CD1c-positive myeloid dendritic cell (primary cell): Measurements from ENCODE around the gene CEACAM3.
A peak's percentile ranks its signal among the peaks of the same experiment; 100 is the strongest.
"Not testable (repeated sequence)": the region's sequence is repeated elsewhere in the genome, so short reads cannot be mapped to it uniquely, and the experiment has no call there.

Source experiments
- DNase-seq: peaks from one replicate; pipeline ENCODE4 v3.0.0-alpha.2; 2016; ENCODE audit errors: extremely low spot score

CEACAM3 gene

DNA sequence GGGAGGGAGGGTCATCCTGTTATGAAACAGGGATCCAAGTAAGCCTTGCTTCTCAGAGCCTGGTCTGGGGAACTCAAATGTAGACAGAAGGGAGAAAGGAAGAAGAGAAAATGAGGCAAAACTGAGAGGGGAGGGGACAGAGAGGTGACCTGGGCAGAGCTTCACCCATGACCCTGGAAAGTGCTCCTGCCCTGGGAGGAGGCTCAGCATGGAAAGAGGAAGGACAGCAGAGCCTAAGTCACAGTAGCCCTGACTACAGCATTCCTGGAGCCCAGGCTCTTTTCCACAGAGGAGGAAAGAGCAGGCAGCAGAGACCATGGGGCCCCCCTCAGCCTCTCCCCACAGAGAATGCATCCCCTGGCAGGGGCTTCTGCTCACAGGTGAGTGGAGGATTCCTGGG is at the start of gene CEACAM3:
Gene CEACAM3 (plus strand): TSS at position 226 of the 400 bp plus-strand sequence. CDS start 91 bp downstream, at position 317.
- DNase-seq, result peak; percentile 62

- DNase-seq, result peak; percentile 57
These were observed 49.7 kb upstream of the CEACAM3 start for GRCh38 chr19:41746593-41747227.

GRCh38 chr19:41748012-41748411 is 48.4 kb upstream of the CEACAM3 start:
- DNase-seq, result no peak

DNA sequence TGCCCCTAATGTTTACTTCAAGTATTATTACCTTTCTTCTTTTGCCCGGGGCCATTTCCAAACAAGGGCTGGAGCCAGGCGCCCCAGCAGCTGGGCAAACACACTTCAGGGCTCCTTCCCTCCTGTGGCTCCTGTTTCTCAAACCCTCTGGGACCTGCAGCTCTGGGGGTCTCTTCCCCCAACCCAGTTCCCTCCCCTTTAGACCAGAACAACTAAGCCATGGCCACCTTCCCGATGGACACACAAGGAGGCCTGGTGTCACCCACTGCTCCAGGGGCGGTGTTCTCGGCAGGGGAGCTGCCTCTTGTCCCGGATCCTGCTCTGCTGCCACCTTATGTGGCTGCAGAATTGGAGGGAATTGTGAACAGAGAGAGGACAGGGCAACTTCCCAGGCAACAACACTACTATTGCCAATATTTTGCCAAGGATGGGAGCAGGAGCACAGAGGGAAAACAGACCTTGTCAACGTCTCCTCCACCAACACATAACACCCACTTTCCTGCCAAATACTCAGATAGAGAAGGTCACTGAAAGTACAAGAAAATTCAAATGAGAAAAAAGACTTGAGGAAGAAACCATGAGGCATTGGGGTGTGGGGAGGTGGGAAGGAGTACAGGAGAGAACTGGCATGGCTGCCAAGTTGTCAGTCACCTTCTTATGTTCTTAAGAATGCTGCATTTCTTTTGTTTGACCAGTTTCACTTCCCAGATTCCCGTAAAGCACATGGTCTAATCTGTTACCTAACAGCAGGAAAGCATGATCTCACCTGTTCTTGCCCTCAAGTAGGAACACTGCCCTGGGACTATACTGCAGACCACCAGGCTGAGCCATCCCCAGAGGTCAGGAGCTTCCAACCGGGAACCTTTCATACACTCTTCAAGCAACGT is 45.9 kb upstream of the CEACAM3 start:
- peak; percentile 37 for DNase-seq

DNA sequence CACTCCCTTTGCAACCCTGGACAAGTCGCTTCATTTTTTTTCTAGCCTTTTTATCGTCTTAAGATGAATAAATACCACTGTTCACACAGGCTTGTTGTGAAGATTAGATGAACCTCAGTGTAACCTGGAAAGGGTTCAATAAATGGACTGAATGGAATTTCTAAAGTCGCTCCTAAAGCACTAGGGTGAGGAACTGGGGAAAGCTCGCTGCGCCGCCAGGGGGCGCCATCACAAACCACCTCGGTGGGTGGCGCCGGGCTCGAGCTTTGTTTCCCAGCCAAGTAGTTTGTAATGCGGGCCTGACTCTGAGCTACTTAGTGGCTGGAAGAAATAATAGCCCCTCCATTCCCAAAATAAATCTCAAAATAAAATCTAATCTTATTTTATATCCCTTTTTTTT is 43.2 kb upstream of the CEACAM3 start:
- peak; percentile 75 for DNase-seq

DNA sequence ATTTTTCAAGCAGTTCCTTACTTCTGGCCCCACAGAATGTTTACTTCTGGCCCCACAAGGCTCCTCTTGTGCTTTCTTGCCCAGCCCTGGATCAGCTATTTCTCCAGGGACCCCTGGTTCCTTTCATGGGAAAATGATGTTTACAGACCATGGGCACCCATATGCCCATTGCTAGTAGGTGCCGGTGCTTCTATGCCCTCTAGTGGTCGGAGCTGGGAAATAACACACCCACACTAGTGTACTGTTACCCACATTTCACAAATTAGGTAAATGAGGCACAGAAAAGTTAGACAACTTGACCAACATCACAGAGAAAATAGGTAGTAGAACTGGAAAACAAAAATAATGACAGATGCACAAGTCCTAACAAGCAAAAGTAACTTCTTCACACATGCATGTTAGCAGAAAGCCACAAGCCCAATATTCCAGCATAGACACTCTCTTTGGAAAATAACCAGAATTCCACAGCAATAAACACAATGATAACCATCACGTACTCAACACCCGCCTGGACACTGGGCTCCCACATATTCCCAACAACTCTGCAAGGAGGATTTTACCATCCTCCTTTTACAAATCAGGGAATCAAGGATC is 42.4 kb upstream of the CEACAM3 start:
- peak; percentile 74 for DNase-seq

DNA sequence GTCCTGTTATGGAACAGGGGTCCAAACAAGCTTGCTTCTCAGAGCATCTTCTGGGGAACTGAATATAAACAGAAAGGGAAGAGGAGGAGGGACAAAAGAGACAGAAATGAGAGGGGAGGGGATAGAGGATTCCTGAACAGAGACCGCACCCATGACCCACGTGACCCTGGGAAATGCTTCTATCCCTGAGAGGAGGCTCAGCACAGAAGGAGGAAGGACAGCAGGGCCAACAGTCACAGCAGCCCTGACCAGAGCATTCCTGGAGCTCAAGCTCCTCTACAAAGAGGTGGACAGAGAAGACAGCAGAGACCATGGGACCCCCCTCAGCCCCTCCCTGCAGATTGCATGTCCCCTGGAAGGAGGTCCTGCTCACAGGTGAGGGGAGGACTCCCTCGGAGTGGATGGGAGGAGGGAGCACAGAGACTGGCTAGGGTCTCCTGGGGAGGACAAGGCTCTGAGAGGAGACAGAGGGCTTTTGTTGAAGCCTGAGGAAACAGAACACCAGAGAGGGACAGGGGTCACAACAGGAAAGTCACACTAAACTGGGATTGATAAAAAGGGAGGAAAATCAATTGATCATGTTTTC is 41.0 kb upstream of the CEACAM3 start, which contains the start of gene CEACAM6:
Gene CEACAM6 (plus strand): TSS at position 203 of the 586 bp plus-strand sequence. CDS start 109 bp downstream, at position 312.
- peak; percentile 29 for DNase-seq

DNA sequence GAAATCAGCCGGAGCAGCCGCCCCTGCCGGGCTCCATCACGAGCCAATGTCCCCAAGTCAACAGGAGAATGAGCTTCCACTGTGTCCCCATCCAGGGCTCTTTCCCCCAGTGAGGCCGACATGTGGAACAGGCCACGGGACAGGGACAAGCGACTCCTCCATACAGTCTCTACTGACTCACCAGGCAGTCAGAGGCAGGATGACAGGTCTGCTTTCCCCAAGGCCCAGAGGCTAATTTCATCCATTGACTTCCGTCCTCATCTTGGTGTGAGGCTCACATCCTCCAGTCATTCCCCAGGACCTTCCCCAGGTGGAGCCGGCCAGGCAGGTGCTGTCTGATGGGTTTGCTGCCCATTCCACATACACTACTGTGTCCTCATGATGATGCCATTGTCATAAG is 37.5 kb upstream of the CEACAM3 start:
- no peak for DNase-seq

DNA sequence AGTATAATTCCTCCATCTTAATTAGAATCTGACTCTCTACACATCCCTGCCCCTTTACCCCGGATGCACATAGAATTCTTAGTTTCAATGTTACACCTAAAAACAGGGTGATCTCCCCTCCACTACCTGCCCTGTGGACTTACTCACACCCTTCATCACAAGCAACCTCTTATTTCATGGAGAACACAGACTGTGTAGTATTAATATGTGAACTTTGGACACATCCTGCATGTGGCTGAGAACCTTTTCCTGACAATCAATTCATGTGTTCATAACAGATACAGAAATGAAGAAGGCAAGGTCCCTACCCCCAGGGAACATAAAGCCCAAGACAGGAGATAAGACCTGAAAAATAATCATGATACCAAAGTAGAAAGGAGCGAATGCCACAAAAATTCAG is 29.3 kb upstream of the CEACAM3 start:
- no peak for DNase-seq

GRCh38 chr19:41768105-41768504 is 28.3 kb upstream of the CEACAM3 start:
- not testable (repeated sequence) for DNase-seq

GRCh38 chr19:41769608-41770007 is 26.8 kb upstream of the CEACAM3 start:
- DNase-seq, result no peak

- DNase-seq, result no peak
These were observed 25.0 kb upstream of the CEACAM3 start for GRCh38 chr19:41771410-41771809.

- DNase-seq, result no peak
These were observed 21.8 kb upstream of the CEACAM3 start for GRCh38 chr19:41774515-41774980.

- no peak for DNase-seq
These were observed 19.7 kb upstream of the CEACAM3 start for GRCh38 chr19:41776700-41777099.

DNA sequence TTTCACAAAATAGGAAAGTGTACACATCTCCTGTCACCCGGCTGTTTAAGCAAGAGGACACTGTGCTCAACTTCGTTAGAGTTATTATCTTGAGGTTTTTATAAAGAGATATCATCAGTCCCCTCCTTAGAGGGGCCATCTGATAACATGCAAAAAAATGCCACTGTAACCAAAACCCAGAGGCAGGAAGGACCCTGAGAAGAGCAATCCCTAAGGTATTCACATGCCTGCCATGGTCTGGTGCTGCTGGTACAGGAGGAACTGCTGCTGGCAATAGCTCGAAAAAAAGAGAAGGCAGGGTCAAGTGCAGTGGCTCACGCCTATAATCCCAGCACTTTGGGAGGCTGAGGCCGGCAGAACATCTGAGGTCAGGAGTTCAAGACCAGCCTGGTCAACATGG is 12.8 kb upstream of the CEACAM3 start:
- DNase-seq, result no peak

GRCh38 chr19:41784312-41784711 is 12.1 kb upstream of the CEACAM3 start:
- peak; percentile 15 for DNase-seq

DNA sequence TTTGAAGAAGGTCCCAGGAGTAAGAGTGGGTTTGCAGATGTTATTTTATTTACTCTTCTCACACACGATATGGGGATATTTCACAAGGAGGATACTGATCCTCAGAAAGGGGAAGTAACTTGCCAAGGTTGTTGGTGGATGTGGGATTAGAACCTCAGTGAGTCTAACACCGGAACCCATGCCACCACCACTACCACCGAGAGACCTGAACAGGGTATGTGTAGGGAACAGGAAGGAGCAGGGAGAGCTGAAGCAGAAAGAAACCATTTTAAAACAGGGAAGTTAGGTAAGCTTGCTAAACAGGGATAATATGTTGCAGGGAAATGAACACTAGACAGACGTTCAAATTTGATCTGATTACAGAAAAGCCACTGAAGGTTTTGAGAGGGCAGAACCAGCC is 11.6 kb upstream of the CEACAM3 start:
- DNase-seq, result peak; percentile 78

DNA sequence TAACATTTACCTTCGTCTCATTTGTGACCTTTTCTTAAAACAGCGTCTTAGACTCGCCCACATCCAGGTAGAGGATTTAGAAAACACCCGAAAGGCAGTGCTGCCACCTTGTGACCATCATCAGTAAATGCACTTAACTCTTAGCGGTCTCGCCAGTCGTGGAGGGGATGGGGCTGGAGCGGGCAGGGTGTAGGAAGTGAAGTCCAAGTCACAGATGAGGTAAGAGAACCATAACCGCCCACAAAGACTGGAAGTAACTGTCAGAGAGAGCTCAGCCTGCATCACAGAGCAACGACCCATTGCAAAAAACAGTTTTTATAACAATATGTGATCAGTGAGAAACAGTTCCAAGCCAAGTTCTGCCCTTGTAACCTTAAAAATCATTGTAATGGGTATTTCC is 10.7 kb upstream of the CEACAM3 start:
- DNase-seq, result peak; percentile 91

GRCh38 chr19:41787055-41787454 is 9.3 kb upstream of the CEACAM3 start:
- DNase-seq, result no peak

DNA sequence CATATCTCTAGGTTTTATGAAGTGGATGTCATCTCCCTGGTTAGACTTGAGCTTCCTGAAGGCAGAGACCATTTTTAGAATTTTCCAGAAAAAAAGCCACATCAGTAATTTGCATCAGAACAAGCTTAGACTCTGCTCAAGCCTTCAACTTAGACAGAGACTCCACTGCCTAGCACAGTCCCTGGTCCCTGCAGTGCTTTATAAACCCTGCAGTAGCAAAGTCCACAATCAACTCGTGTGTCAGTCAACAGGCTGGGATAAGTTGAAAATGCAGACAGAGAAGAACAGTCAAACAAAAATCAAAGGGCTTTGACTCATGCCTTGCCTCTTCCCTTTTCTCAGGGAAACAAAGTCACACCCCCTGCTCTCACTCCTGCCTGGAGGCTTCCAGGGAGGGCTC is 7.9 kb upstream of the CEACAM3 start:
- DNase-seq, result not testable (repeated sequence)

GRCh38 chr19:41789053-41789452 is 7.3 kb upstream of the CEACAM3 start:
- DNase-seq, result not testable (repeated sequence)
